Thymus (tissue), 11 donors: ENCODE measurements around the gene SLC38A6. TPM values are rescaled to one million over a fixed set of nuclear protein-coding genes. Genes with fewer than 3 reads are reported as not detected.
A peak's percentile ranks its signal among the peaks of the same experiment; 100 is the strongest.

Experiments used
- DNase-seq, 9 donors: peaks; one replicate each; pipeline ENCODE4 v3.0.0-alpha.2; 2013; ENCODE audit warnings: low spot score in 9 of 9, low read depth in 6 of 9, missing footprints in 1 of 9
- H3K27ac ChIP-seq, 2 donors: one replicate each; pipeline ENCODE4 v1.5.1; 2013; ENCODE audit warnings: control low read depth in 1 of 2, low read depth in 1 of 2, low read length in 1 of 2, mild to moderate bottlenecking in 1 of 2, moderate library complexity in 1 of 2
- H3K27me3 ChIP-seq, 2 donors: one replicate each; pipeline ENCODE4 v1.5.1; 2013; ENCODE audit warnings: low read length in 1 of 2; ENCODE audit not compliant: control insufficient read depth in 2 of 2, insufficient read depth in 1 of 2
- H3K36me3 ChIP-seq, 2 donors: one replicate each; pipeline ENCODE4 v1.5.1; 2013; ENCODE audit warnings: low read length in 1 of 2, mild to moderate bottlenecking in 1 of 2, moderate library complexity in 1 of 2; ENCODE audit not compliant: control insufficient read depth in 2 of 2, insufficient read depth in 2 of 2
- H3K4me1 ChIP-seq, 2 donors: one replicate each; pipeline ENCODE4 v1.5.1; 2013; ENCODE audit warnings: low read length in 2 of 2; ENCODE audit not compliant: control insufficient read depth in 2 of 2, insufficient read depth in 2 of 2
- H3K4me3 ChIP-seq, 2 donors: one replicate each; pipeline ENCODE4 v1.5.1; 2013; ENCODE audit warnings: low read length in 2 of 2, control low read depth in 1 of 2, mild to moderate bottlenecking in 1 of 2
- H3K9me3 ChIP-seq, 2 donors: one replicate each; pipeline ENCODE4 v1.5.1; 2013; ENCODE audit warnings: low read length in 1 of 2, mild to moderate bottlenecking in 1 of 2; ENCODE audit not compliant: control insufficient read depth in 2 of 2, insufficient read depth in 1 of 2
- WGBS: extraction: QIAGEN DNeasy Blood & Tissue Kit; methylation state at CpG from one replicate; pipeline ENCODE4 v1.1.7; 2013; 5-methylcytosine and 5-hydroxymethylcytosine counted together
- polyA plus RNA-seq: library from polyadenylated mRNA; stranded (reverse); fragments of 200-250 nt; gene quantifications from one replicate; pipeline ENCODE4 v1.2.3, GENCODE V29; 2013
- total RNA-seq: library from RNA; stranded (reverse); fragments of 120-200 nt; gene quantifications from one replicate; pipeline ENCODE4 v1.2.4, GENCODE V29; 2013
- donor health status: healthy.

Gene SLC38A6
- total and polyA plus RNA-seq, 2 donors = 10.1 to 27.0 TPM

- no peaks in the 10 kb centered on the region for H3K9me3 ChIP-seq
- H3K27me3 ChIP-seq = no peaks in the 10 kb centered on the region
- H3K27ac ChIP-seq = no peak overlapping the region
- no peak for DNase-seq
- no peaks in the 10 kb centered on the region for H3K36me3 ChIP-seq
- H3K4me3 ChIP-seq = no peak overlapping the region
- H3K4me1 ChIP-seq = no peaks in the 10 kb centered on the region
- WGBS = 96% methylated on average over 9 of the region's 9 CpGs
These were observed 17.6 kb downstream of the SLC38A6 start for GRCh38 chr14:60998617-60999016.

- DNase-seq = no peak
- Histone ChIP-seq H3K27ac (no peak overlapping the region), H3K27me3 (no peaks in the 10 kb centered on the region), H3K9me3 (no peaks in the 10 kb centered on the region), H3K4me1 (no peaks in the 10 kb centered on the region), H3K4me3 (no peak overlapping the region), H3K36me3 (no peaks in the 10 kb centered on the region)
- over 99% methylated on average over 2 of the region's 2 CpGs for WGBS
These were observed 18.5 kb downstream of the SLC38A6 start for GRCh38 chr14:60999536-60999935.

DNA sequence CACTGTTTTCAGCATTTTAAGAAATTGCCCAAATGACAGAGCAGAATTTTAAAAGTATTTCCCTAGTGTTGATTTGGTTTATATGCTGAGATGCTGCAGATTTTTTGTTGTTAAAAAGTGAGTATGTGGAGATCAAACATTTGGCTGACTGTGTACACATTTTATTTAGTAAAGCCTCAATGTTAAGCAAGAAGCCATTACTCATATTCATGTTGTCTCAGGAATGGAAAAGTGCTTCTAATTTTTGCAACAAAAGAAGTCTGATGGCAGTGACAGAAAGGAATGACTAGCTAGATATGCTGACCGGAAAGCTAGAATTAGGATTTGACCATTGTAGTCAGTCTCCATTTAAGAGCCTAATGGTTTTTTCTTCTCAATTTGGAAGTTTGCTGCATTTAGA lies 22.5 kb downstream of the SLC38A6 start:
- Histone ChIP-seq H3K27me3 (no peaks in the 10 kb centered on the region), H3K9me3 (no peaks in the 10 kb centered on the region), H3K4me1 (no peaks in the 10 kb centered on the region), H3K27ac (no peak overlapping the region), H3K36me3 (no peaks in the 10 kb centered on the region), H3K4me3 (no peak overlapping the region)
- WGBS = 97% methylated on average over 1 of the region's 1 CpG
- DNase-seq = no peak

GRCh38 chr14:61019537-61019936 lies 38.5 kb downstream of the SLC38A6 start:
- H3K4me1 ChIP-seq = no peaks in the 10 kb centered on the region
- no peaks in the 10 kb centered on the region for H3K36me3 ChIP-seq
- H3K27me3 ChIP-seq = no peaks in the 10 kb centered on the region
- peaks cover 0 to 4% of the 10 kb centered on the region in 2 donors for H3K9me3 ChIP-seq
- DNase-seq = no peak
- WGBS = 84% methylated on average over 1 of the region's 1 CpG
- H3K27ac ChIP-seq = no peak overlapping the region
- H3K4me3 ChIP-seq = no peak overlapping the region

DNA sequence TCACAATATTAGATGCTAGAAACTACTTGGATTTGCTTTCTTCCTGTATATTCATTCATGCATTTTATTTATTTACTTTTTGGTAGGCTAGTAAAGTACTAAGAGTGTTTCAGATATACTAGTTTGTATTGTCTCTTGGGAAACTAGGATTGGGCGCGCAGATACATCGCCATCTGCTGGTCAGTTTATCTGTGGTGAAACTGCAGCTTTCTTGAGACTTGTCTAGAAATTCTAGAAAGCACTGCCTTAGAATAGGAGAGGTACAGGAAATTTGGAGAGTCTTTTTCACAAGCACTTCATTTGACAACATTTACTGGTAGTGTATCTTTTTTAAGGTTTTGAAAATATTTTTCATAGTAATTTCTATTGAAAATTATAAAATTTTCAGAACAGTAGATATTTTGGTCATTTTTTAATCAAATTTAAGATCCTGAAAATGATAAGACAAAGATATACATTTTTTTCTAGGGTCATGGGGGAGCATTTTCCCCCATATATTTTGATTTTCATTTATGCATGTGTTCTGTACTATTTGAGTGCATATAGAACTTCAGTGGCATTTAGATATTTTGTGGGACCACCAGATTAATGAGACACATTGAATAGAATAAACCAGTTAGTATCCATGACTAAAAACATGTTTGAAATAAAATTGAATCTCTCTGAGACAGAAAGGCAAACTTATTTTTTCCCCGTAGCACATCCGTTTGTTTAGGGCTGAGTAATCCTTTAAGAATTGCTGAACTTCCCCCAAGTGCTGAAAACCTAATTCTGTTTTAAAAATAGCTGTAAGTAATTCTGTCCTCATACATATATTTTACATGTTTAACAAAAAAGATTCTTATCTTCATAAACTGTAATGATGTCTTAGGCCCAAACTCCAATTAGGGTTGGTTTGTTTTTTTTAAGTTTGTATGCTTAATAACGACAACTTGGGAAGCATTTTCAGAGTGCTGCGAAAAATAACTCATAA lies 44.5 kb downstream of the SLC38A6 start:
- 69% methylated on average over 7 of the region's 7 CpGs for WGBS
- Histone ChIP-seq H3K4me1 (no peaks in the 10 kb centered on the region), H3K9me3 (no peaks in the 10 kb centered on the region), H3K27ac (no peak overlapping the region), H3K4me3 (no peak overlapping the region), H3K36me3 (no peaks in the 10 kb centered on the region), H3K27me3 (no peaks in the 10 kb centered on the region)
- peak; percentile 13 to 75 (median 40) for DNase-seq

DNA sequence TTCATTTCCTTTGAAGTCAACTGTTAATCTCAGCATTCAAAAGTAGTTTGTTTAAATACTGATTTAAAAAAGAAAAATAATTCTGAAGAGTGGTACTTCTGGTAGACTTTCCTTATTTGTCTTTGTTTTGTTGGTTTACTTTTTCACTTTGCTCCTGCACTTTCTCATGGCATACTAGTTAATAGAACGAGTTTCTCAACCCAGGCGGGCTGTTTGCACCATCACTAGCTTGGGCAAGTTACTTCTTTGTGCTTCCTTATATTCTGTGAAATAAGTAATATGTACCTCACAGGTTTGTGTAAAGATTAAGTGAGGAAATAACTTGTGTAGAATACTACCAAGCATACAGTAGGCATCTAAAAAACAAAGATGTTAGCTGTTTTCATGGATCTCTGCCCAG lies 45.5 kb downstream of the SLC38A6 start:
- H3K36me3 ChIP-seq = no peaks in the 10 kb centered on the region
- no peak overlapping the region for H3K4me3 ChIP-seq
- no peak overlapping the region for H3K27ac ChIP-seq
- WGBS = 99% methylated on average over 2 of the region's 2 CpGs
- no peaks in the 10 kb centered on the region for H3K4me1 ChIP-seq
- DNase-seq = no peak
- no peaks in the 10 kb centered on the region for H3K27me3 ChIP-seq
- no peaks in the 10 kb centered on the region for H3K9me3 ChIP-seq

GRCh38 chr14:61031026-61031425 lies 50.0 kb downstream of the SLC38A6 start:
- DNase-seq = no peak
- peaks cover 4 to 7% of the 10 kb centered on the region in 2 donors for H3K4me1 ChIP-seq
- no peak overlapping the region for H3K4me3 ChIP-seq
- no peak overlapping the region for H3K27ac ChIP-seq
- no peaks in the 10 kb centered on the region for H3K36me3 ChIP-seq
- no peaks in the 10 kb centered on the region for H3K9me3 ChIP-seq
- no peaks in the 10 kb centered on the region for H3K27me3 ChIP-seq

GRCh38 chr14:61033054-61033453 lies 52.0 kb downstream of the SLC38A6 start:
- 95% methylated on average over 3 of the region's 3 CpGs for WGBS
- no peak overlapping the region for H3K27ac ChIP-seq
- no peak overlapping the region for H3K4me3 ChIP-seq

DNA sequence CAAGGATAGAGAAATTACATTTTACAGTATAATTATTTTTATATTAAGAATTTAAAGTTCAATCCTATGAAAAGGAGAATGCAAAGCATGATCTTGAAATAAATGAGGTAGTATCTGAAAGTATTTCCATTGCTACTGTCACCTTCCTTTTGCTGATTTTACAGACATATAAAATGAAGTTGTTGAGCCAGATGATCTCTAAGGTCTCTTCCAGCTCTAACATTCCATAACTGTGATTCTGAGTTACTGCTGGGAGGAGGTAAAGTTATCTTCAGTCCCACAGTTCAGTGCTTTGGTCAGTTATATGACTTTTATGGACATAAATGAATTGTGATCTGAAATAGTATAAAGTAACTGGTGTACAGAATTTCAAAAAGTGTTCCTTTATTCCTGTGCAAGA lies 52.8 kb downstream of the SLC38A6 start:
- no peaks in the 10 kb centered on the region for H3K27me3 ChIP-seq
- no peaks in the 10 kb centered on the region for H3K9me3 ChIP-seq
- DNase-seq = no peak
- H3K27ac ChIP-seq = no peak overlapping the region
- no peak overlapping the region for H3K4me3 ChIP-seq
- no peaks in the 10 kb centered on the region for H3K36me3 ChIP-seq
- peaks cover 4 to 7% of the 10 kb centered on the region in 2 donors for H3K4me1 ChIP-seq

More at GRCh38 chr14:61033054-61033453, 52.0 kb downstream of the SLC38A6 start:
- peaks cover 4 to 7% of the 10 kb centered on the region in 2 donors for H3K4me1 ChIP-seq
- no peaks in the 10 kb centered on the region for H3K27me3 ChIP-seq
- no peaks in the 10 kb centered on the region for H3K36me3 ChIP-seq
- H3K9me3 ChIP-seq = no peaks in the 10 kb centered on the region
- no peak for DNase-seq
